Fibroblast of lung (primary cell): ENCODE data around the gene UVRAG.
"Not testable (repeated sequence)": the region's sequence is repeated elsewhere in the genome, so short reads cannot be mapped to it uniquely, and the experiment has no call there.

Experiments
- EZH2 ChIP-seq: IDR thresholded peaks from 2 replicates; pipeline ENCODE4 v1.5.1; 2012; ENCODE audit warnings: low read length, control low read depth, mild to moderate bottlenecking; ENCODE audit errors: missing control alignments
- TF ChIP-seq, protein P1 (sequence below), 2 donors: IDR thresholded peaks in 1 of 2; conservative IDR thresholded peaks in 1 of 2; 1 replicate in 1 of 2; 2 replicates in 1 of 2; pipeline ENCODE4 v1.5.1; 2011 to 2012; ENCODE audit warnings: low read length in 2 of 2, control low read depth in 1 of 2, inconsistent platforms in 1 of 2, low read depth in 1 of 2, mild to moderate bottlenecking in 1 of 2

DNA sequence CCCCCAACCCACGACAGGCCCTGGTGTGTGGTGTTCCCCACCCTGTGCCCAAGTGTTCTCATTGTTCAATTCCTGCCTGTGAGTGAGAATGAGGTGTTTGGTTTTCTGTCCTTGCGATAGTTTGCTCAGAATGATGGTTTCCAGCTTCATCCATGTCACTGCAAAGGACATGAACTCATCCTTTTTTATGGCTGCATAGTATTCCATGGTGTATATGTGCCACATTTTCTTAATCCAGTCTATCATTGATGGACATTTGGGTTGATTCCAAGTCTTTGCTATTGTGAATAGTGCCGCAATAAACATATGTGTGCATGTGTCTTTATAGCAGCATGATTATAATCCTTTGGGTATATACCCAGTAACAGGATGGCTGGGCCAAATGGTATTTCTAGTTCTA is 158.7 kb downstream of the UVRAG start:
- TF ChIP-seq, protein P1, sequence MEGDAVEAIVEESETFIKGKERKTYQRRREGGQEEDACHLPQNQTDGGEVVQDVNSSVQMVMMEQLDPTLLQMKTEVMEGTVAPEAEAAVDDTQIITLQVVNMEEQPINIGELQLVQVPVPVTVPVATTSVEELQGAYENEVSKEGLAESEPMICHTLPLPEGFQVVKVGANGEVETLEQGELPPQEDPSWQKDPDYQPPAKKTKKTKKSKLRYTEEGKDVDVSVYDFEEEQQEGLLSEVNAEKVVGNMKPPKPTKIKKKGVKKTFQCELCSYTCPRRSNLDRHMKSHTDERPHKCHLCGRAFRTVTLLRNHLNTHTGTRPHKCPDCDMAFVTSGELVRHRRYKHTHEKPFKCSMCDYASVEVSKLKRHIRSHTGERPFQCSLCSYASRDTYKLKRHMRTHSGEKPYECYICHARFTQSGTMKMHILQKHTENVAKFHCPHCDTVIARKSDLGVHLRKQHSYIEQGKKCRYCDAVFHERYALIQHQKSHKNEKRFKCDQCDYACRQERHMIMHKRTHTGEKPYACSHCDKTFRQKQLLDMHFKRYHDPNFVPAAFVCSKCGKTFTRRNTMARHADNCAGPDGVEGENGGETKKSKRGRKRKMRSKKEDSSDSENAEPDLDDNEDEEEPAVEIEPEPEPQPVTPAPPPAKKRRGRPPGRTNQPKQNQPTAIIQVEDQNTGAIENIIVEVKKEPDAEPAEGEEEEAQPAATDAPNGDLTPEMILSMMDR (conservative IDR thresholded peaks at IDR 0.05 in 1 of 2, IDR thresholded peaks at IDR 0.05 in 1 of 2; ENCODE audit: low read depth in 1 of 2, low read length in 2 of 2): not testable (repeated sequence)
- not testable (repeated sequence) for TF ChIP-seq EZH2
